Measurements from ENCODE around the gene MPO. TPM values are rescaled to one million over a fixed set of nuclear protein-coding genes. Genes with fewer than 3 reads are reported as not detected.

The MPO gene
- total RNA-seq, 1 experiment from 2014 or later, result not detected

GRCh38 chr17:58306131-58306951 is 25.6 kb upstream of the MPO start:
- Histone ChIP-seq H3K79me2 (ENCODE audit: low read depth) (no peaks in the 10 kb centered on the region), H4K20me1 (ENCODE audit: insufficient read depth) (no peaks in the 10 kb centered on the region), H3K27me3 (ENCODE audit: insufficient read depth, low read depth) (peaks cover 98% of the 10 kb centered on the region), H3K27ac (no peak overlapping the region), H3K4me3 (no peak overlapping the region), H3K9me2 (ENCODE audit: insufficient read depth) (no peaks in the 10 kb centered on the region), H2AFZ (no peak overlapping the region), H3K4me2 (no peak overlapping the region), H3K9me3 (ENCODE audit: insufficient read depth, low read depth) (no peaks in the 10 kb centered on the region), H3K36me3 (ENCODE audit: low read depth) (no peaks in the 10 kb centered on the region), H3K4me1 (replicated peaks; ENCODE audit: insufficient read depth) (no peaks in the 10 kb centered on the region), H3F3A (ENCODE audit: insufficient read depth, low read depth) (no peaks in the 10 kb centered on the region)
- DNase-seq, result no peak
- intact Hi-C loops (cut with micrococcal nuclease; ENCODE audit: unreplicated experiment), result no loop called here
- ChIA-PET CTCF (no interaction called here), POLR2A (ENCODE audit: unreplicated experiment) (no interaction called here)
- BruUV-seq (replicated peaks), result no TSS peak
- no peak for TF ChIP-seq CTCF (conservative IDR thresholded peaks at IDR 0.05)
- TF ChIP-seq EZH2 (IDR thresholded peaks at IDR 0.05; ENCODE audit: low read depth), result no peak

GRCh38 chr17:58305626-58306025 is 24.9 kb upstream of the MPO start:
- no peaks in the 10 kb centered on the region for H3F3A ChIP-seq (ENCODE audit: insufficient read depth, low read depth)
- no peaks in the 10 kb centered on the region for H3K9me2 ChIP-seq (ENCODE audit: insufficient read depth)
- TF ChIP-seq EZH2 (IDR thresholded peaks at IDR 0.05; ENCODE audit: low read depth) (no peak), CTCF (conservative IDR thresholded peaks at IDR 0.05) (no peak)
- no peaks in the 10 kb centered on the region for H4K20me1 ChIP-seq (ENCODE audit: insufficient read depth)
- peaks cover 98% of the 10 kb centered on the region for H3K27me3 ChIP-seq (ENCODE audit: insufficient read depth, low read depth)
- ChIA-PET POLR2A (ENCODE audit: unreplicated experiment) (no interaction called here), CTCF (no interaction called here)
- no peaks in the 10 kb centered on the region for H3K36me3 ChIP-seq (ENCODE audit: low read depth)
- no peaks in the 10 kb centered on the region for H3K79me2 ChIP-seq (ENCODE audit: low read depth)
- no peak overlapping the region for H3K4me2 ChIP-seq
- no peak for DNase-seq
- BruUV-seq (replicated peaks), result no TSS peak
- intact Hi-C loops (cut with micrococcal nuclease; ENCODE audit: unreplicated experiment), result no loop called here
- no peaks in the 10 kb centered on the region for H3K9me3 ChIP-seq (ENCODE audit: insufficient read depth, low read depth)
- no peaks in the 10 kb centered on the region for H3K4me1 ChIP-seq (replicated peaks; ENCODE audit: insufficient read depth)
- H2AFZ ChIP-seq, result no peak overlapping the region
- H3K27ac ChIP-seq, result no peak overlapping the region
- no peak overlapping the region for H3K4me3 ChIP-seq

- no peak overlapping the region for H2AFZ ChIP-seq
- POLR2A ChIA-PET (ENCODE audit: unreplicated experiment), result no interaction called here
- no TSS peak for BruUV-seq (replicated peaks)
Measured at GRCh38 chr17:58304750-58305486, 24.2 kb upstream of the MPO start.

More at GRCh38 chr17:58304750-58305486, 24.2 kb upstream of the MPO start:
- Histone ChIP-seq H4K20me1 (ENCODE audit: insufficient read depth) (no peaks in the 10 kb centered on the region), H3K9me2 (ENCODE audit: insufficient read depth) (no peaks in the 10 kb centered on the region), H3K27me3 (ENCODE audit: insufficient read depth, low read depth) (peaks cover 98% of the 10 kb centered on the region), H3K36me3 (ENCODE audit: low read depth) (no peaks in the 10 kb centered on the region), H3K79me2 (ENCODE audit: low read depth) (no peaks in the 10 kb centered on the region), H3F3A (ENCODE audit: insufficient read depth, low read depth) (no peaks in the 10 kb centered on the region), H3K27ac (no peak overlapping the region), H3K4me1 (replicated peaks; ENCODE audit: insufficient read depth) (no peaks in the 10 kb centered on the region), H3K4me2 (no peak overlapping the region), H3K9me3 (ENCODE audit: insufficient read depth, low read depth) (no peaks in the 10 kb centered on the region), H3K4me3 (no peak overlapping the region)
- intact Hi-C loops (cut with micrococcal nuclease; ENCODE audit: unreplicated experiment), result no loop called here
- no peak for TF ChIP-seq CTCF (conservative IDR thresholded peaks at IDR 0.05)
- no peak for TF ChIP-seq EZH2 (IDR thresholded peaks at IDR 0.05; ENCODE audit: low read depth)
- DNase-seq, result no peak
- CTCF ChIA-PET, result interaction anchor here (0.5 kb wide), 1 partner anchor 41 kb away, joined by 5 read pairs; no protein-coding TSS in a partner anchor

Measured in PC-9 (cell line).